SU-DHL-6 (cell line): ENCODE results near the gene WSCD2.

Experiments used
- H2AFZ ChIP-seq: fragments of 200-600 bp; sonication (generic); 2 replicates; pipeline ENCODE4 v1.6.1; 2014; ENCODE audit warnings: low read depth, mild to moderate bottlenecking, moderate library complexity, mixed read lengths, antibody characterized with exemption, low read length; ENCODE audit not compliant: severe bottlenecking
- H3F3A ChIP-seq: fragments of 200-600 bp; shearing (Covaris generic); 2 replicates; pipeline ENCODE4 v1.6.0; 2016; ENCODE audit warnings: antibody characterized with exemption, mild to moderate bottlenecking; ENCODE audit not compliant: insufficient read depth
- H3K27ac ChIP-seq: fragments of 200-600 bp; sonication (generic); 2 replicates; pipeline ENCODE4 v1.5.1; 2016; ENCODE audit warnings: low read depth, mild to moderate bottlenecking, low read length, moderate library complexity, mixed read lengths
- H3K27me3 ChIP-seq: fragments of 200-600 bp; sonication (generic), shearing (Covaris generic); 2 replicates; pipeline ENCODE4 v1.6.0; 2014; ENCODE audit warnings: mild to moderate bottlenecking, low read length
- H3K36me3 ChIP-seq: fragments of 200-600 bp; sonication (generic); 2 replicates; pipeline ENCODE4 v1.6.1; 2014; ENCODE audit warnings: mild to moderate bottlenecking, low read length, mixed read lengths
- H3K4me2 ChIP-seq: fragments of 300-600, 200-600 bp; shearing (Covaris generic), sonication (generic); 2 replicates; pipeline ENCODE4 v1.6.0; 2014; ENCODE audit warnings: low read length, low read depth, mild to moderate bottlenecking; ENCODE audit not compliant: poor library complexity, severe bottlenecking
- H3K4me3 ChIP-seq: fragments of 200-600 bp; sonication (generic); 2 replicates; pipeline ENCODE4 v1.5.1; 2014; ENCODE audit warnings: antibody characterized with exemption, low read length, mild to moderate bottlenecking, mixed read lengths; ENCODE audit not compliant: insufficient read depth, poor library complexity, severe bottlenecking
- H3K79me2 ChIP-seq: fragments of 200-600 bp; sonication (generic); 2 replicates; pipeline ENCODE4 v1.6.1; 2014; ENCODE audit warnings: mild to moderate bottlenecking, low read length, moderate library complexity; ENCODE audit not compliant: insufficient read depth
- H3K9ac ChIP-seq: fragments of 200-600 bp; sonication (generic); 2 replicates; pipeline ENCODE4 v1.7.0; 2014; ENCODE audit warnings: mild to moderate bottlenecking, low read length
- H3K9me2 ChIP-seq: fragments of 200-600 bp; sonication (generic); replicated peaks from 2 replicates; pipeline ENCODE4 v1.6.1; 2014; ENCODE audit warnings: low read length; ENCODE audit not compliant: insufficient read depth
- H3K9me3 ChIP-seq: fragments of 200-600 bp; sonication (generic); 2 replicates; pipeline ENCODE4 v1.6.1; 2014; ENCODE audit warnings: low read length, mixed read lengths; ENCODE audit not compliant: insufficient read depth
- H4K20me1 ChIP-seq: fragments of 200-600 bp; sonication (generic); 2 replicates; pipeline ENCODE4 v1.6.1; 2014; ENCODE audit warnings: low read depth, mild to moderate bottlenecking, antibody characterized with exemption, low read length, moderate library complexity, mixed read lengths
- CTCF ChIP-seq: fragments of 200-600 bp; sonication (generic); IDR thresholded peaks from one replicate; pipeline ENCODE4 v1.5.1; 2017; ENCODE audit warnings: antibody characterized with exemption, mild to moderate bottlenecking, low read length, moderate library complexity; ENCODE audit not compliant: insufficient read depth, poor library complexity, severe bottlenecking
- EZH2phosphoT487 ChIP-seq: fragments of 200-600 bp; sonication (generic), shearing (Covaris generic); conservative IDR thresholded peaks from 2 replicates; pipeline ENCODE4 v1.6.1; 2018; ENCODE audit warnings: mild to moderate bottlenecking, antibody characterized with exemption, low read length, moderate library complexity, mixed read lengths

Gene WSCD2

GRCh38 chr12:108129017-108129812, at the start of gene WSCD2:
TSS of gene WSCD2 (plus strand) at chr12:108129288. CDS start at chr12:108195833, 66,545 bp downstream.
- Histone ChIP-seq H3K9me3 (no peaks in the 10 kb centered on the region), H3K9me2 (no peaks in the 10 kb centered on the region), H3F3A (no peaks in the 10 kb centered on the region), H3K9ac (no peak within 1 kb of the TSS), H2AFZ (no peak within 1 kb of the TSS), H3K79me2 (no peaks in the 10 kb centered on the region), H3K4me2 (no peak within 1 kb of the TSS), H4K20me1 (no peaks in the 10 kb centered on the region), H3K36me3 (no peaks in the 10 kb centered on the region), H3K27me3 (no peaks in the 10 kb centered on the region), H3K27ac (no peak within 1 kb of the TSS), H3K4me3 (no peak within 1 kb of the TSS)
- TF ChIP-seq EZH2phosphoT487, result no peak
- no peak for TF ChIP-seq CTCF

- Histone ChIP-seq H3K9me2 (no peaks in the 10 kb centered on the region), H3K79me2 (no peaks in the 10 kb centered on the region), H3K27ac (no peak overlapping the region), H4K20me1 (no peaks in the 10 kb centered on the region), H3F3A (no peaks in the 10 kb centered on the region), H2AFZ (no peak overlapping the region), H3K4me3 (no peak overlapping the region), H3K9ac (no peak overlapping the region), H3K36me3 (no peaks in the 10 kb centered on the region), H3K27me3 (no peaks in the 10 kb centered on the region), H3K9me3 (no peaks in the 10 kb centered on the region), H3K4me2 (no peak overlapping the region)
- no peak for TF ChIP-seq EZH2phosphoT487
- TF ChIP-seq CTCF, result no peak
Measured at GRCh38 chr12:108079721-108080120, 49.4 kb upstream of the WSCD2 start.

GRCh38 chr12:108080363-108080762, 48.7 kb upstream of the WSCD2 start:
- Histone ChIP-seq H3K27ac (no peak overlapping the region), H2AFZ (no peak overlapping the region), H3K4me3 (no peak overlapping the region)

More at GRCh38 chr12:108080363-108080762, 48.7 kb upstream of the WSCD2 start:
- Histone ChIP-seq H3K9me3 (no peaks in the 10 kb centered on the region), H3K27me3 (no peaks in the 10 kb centered on the region), H3F3A (no peaks in the 10 kb centered on the region), H3K79me2 (no peaks in the 10 kb centered on the region), H3K9ac (no peak overlapping the region), H4K20me1 (no peaks in the 10 kb centered on the region), H3K9me2 (no peaks in the 10 kb centered on the region), H3K36me3 (no peaks in the 10 kb centered on the region), H3K4me2 (no peak overlapping the region)
- TF ChIP-seq CTCF, result no peak
- TF ChIP-seq EZH2phosphoT487, result no peak
